ENCODE results near the gene MAPT.

Gene MAPT

DNA sequence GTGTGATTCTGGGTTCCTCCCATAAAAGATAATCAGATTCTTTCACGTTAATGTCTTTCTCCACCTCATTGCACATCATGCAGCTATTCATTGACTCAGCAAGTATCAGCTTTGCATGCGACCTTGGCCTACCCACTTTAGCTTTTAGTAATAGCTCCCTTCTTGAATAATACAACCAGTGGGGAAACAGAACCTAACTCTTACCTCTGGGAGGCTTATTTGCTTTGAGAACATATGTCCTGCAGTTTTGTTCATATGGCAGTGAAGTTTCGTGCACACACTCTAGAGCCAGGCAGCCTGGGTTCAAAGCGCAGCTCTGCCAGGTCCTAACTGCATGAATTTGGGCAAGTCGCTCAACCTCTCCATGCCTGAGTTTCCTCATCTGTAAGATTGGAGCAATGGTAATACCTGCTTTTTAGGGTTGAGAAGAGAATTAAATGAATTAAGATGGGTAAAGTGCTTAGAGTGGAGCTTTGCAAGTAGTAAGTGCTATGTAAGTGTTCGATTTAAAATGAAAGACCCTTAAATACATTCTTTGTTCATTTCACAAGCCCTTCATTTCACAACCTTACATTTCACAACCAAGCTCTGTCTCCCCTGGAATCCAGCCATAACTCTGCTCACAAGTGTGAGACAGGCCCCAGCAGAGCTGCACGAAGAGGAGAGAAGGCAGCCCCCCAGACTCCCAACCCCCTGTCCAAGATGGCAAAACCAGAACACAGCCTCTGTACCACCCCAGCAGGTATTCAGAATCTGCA lies 29.3 kb downstream of the MAPT start:
- peak; percentile 71 for DNase-seq (ENCODE audit: low read depth)
- TF ChIP-seq, protein P1, sequence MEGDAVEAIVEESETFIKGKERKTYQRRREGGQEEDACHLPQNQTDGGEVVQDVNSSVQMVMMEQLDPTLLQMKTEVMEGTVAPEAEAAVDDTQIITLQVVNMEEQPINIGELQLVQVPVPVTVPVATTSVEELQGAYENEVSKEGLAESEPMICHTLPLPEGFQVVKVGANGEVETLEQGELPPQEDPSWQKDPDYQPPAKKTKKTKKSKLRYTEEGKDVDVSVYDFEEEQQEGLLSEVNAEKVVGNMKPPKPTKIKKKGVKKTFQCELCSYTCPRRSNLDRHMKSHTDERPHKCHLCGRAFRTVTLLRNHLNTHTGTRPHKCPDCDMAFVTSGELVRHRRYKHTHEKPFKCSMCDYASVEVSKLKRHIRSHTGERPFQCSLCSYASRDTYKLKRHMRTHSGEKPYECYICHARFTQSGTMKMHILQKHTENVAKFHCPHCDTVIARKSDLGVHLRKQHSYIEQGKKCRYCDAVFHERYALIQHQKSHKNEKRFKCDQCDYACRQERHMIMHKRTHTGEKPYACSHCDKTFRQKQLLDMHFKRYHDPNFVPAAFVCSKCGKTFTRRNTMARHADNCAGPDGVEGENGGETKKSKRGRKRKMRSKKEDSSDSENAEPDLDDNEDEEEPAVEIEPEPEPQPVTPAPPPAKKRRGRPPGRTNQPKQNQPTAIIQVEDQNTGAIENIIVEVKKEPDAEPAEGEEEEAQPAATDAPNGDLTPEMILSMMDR (IDR thresholded peaks at IDR 0.05; ENCODE audit: low read length, missing control alignments), result no peak
- H3K4me3 ChIP-seq (replicated peaks; ENCODE audit: low read depth, low read length), result no peak overlapping the region

DNA sequence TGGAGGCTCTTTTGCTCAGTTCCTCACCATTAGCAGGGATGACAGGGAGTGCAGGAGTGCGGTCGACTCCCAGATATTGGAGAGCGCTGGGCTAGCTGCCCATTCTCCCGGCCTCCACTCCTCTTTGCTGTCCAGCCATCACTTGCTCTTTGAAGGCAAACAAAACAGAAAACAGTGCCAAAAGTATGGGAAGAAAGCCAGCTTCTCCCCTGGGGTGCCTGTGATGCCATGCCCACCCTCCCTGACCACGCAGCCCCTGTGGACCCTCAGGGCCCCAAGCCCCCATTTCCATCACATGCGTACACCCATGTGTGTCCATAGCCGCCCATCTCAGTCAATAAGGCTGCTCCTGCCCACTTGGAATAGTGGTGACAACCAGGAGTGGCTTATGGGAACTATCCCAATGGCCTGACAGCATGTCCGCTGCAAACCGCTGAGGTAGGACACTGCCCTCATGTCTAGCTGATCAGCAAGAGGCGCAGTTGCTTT lies 30.0 kb downstream of the MAPT start:
- TF ChIP-seq, protein P1 (IDR thresholded peaks at IDR 0.05; ENCODE audit: low read length, missing control alignments), result no peak
- no peak overlapping the region for H3K4me3 ChIP-seq (replicated peaks; ENCODE audit: low read depth, low read length)
- DNase-seq (ENCODE audit: low read depth), result no peak

DNA sequence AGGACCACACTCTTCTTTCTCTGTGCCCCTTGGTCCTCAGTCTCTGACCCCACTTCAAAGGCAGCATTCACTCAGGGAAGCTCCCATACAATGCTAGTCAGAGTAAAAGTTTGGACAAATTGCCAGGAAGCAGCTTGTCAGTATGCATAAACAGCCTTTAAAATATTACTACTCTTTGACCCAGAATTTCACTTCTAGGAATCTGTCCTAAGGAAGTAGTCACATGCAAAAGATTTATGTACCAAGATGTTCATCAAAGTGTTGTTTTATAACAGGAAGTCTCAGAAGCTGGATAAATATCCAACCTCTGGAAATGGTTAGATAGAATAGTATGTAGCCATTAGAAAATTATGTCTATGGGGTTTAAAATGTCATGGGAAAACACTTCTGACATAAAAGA lies 31.0 kb downstream of the MAPT start:
- no peak for DNase-seq (ENCODE audit: low read depth)
- no peak overlapping the region for H3K4me3 ChIP-seq (replicated peaks; ENCODE audit: low read depth, low read length)
- TF ChIP-seq, protein P1 (IDR thresholded peaks at IDR 0.05; ENCODE audit: low read length, missing control alignments), result no peak

- DNase-seq (ENCODE audit: low read depth), result no peak
- H3K4me3 ChIP-seq (replicated peaks; ENCODE audit: low read depth, low read length), result no peak overlapping the region
- TF ChIP-seq, protein P1 (IDR thresholded peaks at IDR 0.05; ENCODE audit: low read length, missing control alignments), result no peak
These were observed 32.9 kb downstream of the MAPT start for GRCh38 chr17:45927247-45927646.

GRCh38 chr17:45929344-45929743 lies 35.0 kb downstream of the MAPT start:
- TF ChIP-seq, protein P1 (IDR thresholded peaks at IDR 0.05; ENCODE audit: low read length, missing control alignments), result no peak
- H3K4me3 ChIP-seq (replicated peaks; ENCODE audit: low read depth, low read length), result no peak overlapping the region
- DNase-seq (ENCODE audit: low read depth), result no peak

DNA sequence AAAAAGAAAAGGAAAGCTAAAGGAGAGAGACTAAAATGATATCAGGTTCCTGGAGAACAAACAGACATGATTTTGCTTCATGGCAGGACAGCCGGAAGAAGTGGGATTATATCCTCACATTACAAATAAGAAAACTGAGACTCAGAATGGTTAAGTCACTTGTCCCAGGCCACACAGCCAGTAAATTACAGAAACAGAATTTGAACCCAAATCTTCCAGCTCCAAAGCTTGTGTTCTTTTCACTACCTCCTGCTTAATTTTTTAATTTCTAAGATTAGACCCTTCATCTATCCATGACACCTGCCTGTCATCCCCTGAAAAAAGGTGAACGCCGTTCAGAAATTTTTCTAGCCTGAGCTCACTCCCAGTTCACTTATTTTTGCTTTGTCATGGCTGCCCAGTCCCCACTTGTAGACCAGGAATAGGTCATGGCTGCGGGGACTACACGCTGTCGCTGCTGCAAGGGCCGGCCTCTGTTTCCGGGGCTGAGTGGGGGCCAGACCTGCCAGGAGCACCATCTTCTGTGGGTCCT lies 36.1 kb downstream of the MAPT start:
- TF ChIP-seq, protein P1 (IDR thresholded peaks at IDR 0.05; ENCODE audit: low read length, missing control alignments), result no peak
- no peak overlapping the region for H3K4me3 ChIP-seq (replicated peaks; ENCODE audit: low read depth, low read length)
- DNase-seq (ENCODE audit: low read depth), result no peak
